IMR-90 (cell line): Measurements from ENCODE around the gene LAMA5.

Source experiments
- BHLHE40 ChIP-seq: fragments of 150-350 bp; IDR thresholded peaks from 2 replicates; pipeline ENCODE4 v1.6.1; 2016; ENCODE audit warnings: mild to moderate bottlenecking, low read depth, low read length
- CHD1 ChIP-seq: IDR thresholded peaks from 2 replicates; pipeline ENCODE4 v1.6.1; 2012; ENCODE audit warnings: low read depth, low read length, improper control_type of control experiment
- CTCF ChIP-seq: conservative IDR thresholded peaks from 2 replicates; pipeline ENCODE4 v1.5.1; 2012; ENCODE audit warnings: mild to moderate bottlenecking, low read depth, low read length, improper control_type of control experiment
- MAFK ChIP-seq: IDR thresholded peaks from 2 replicates; pipeline ENCODE4 v1.6.1; 2012; ENCODE audit warnings: low read depth, low read length, improper control_type of control experiment
- MAZ ChIP-seq: IDR thresholded peaks from 2 replicates; pipeline ENCODE4 v1.6.1; 2012; ENCODE audit warnings: low read depth, mild to moderate bottlenecking, low read length, improper control_type of control experiment, moderate library complexity, borderline replicate concordance
- MXI1 ChIP-seq: IDR thresholded peaks from 2 replicates; pipeline ENCODE4 v1.6.1; 2012; ENCODE audit warnings: low read depth, mild to moderate bottlenecking, low read length, moderate library complexity, borderline replicate concordance
- POLR2A ChIP-seq: IDR thresholded peaks from 2 replicates; pipeline ENCODE4 v1.6.1; 2012; ENCODE audit warnings: mild to moderate bottlenecking, low read depth, low read length
- RAD21 ChIP-seq: IDR thresholded peaks from 2 replicates; pipeline ENCODE4 v1.6.1; 2012; ENCODE audit warnings: low read length, improper control_type of control experiment
- RCOR1 ChIP-seq: IDR thresholded peaks from 2 replicates; pipeline ENCODE4 v1.6.1; 2012; ENCODE audit warnings: mild to moderate bottlenecking, low read length, improper control_type of control experiment; ENCODE audit not compliant: insufficient replicate concordance
- RFX5 ChIP-seq: IDR thresholded peaks from 2 replicates; pipeline ENCODE4 v1.8.0; 2012; ENCODE audit warnings: low read depth, mild to moderate bottlenecking, low read length, moderate library complexity
- SMC3 ChIP-seq: fragments of 150-350 bp; IDR thresholded peaks from 2 replicates; pipeline ENCODE4 v1.6.1; 2016; ENCODE audit warnings: low read depth, mild to moderate bottlenecking, antibody characterized with exemption, low read length, moderate library complexity
- TF ChIP-seq, protein P1 (sequence below): fragments of 150-350 bp; IDR thresholded peaks from 2 replicates; pipeline ENCODE4 v1.6.1; 2017; ENCODE audit warnings: mild to moderate bottlenecking, antibody characterized with exemption, low read length, low read depth

DNA sequence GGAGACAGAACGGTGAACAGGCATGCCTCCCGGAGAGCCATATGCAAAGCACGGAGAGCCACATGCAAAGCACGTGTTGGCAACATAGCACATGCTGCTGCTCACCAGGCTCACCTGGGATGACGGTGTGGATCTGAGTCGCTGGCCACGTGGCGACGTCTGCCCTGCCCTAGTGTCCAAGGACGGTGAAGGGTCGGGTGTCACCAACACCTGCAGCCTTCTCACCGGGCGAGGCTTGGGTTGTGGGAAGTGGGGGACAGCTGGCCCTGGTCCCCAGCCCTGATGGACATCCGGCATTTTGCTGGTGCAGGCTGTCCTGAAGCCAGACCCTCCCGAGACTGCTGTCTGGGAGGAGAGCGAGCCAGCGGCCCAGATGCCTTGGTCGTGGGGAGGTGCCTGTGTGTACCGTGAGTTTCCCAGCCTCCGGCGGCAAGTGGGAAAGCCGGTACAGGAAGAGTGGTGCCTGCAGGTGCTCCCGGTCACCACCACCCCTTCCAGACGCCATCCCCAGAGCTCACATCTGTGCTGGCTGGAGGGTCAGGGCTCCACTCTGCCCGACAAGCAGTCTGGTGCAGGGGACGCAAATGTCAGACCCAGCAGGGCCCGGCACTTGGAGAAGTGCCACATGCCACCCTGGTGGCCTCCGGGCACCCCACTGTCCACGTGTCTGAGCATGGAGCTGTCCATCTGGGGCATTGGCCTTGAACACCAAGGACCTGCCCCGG, 70.2 kb downstream of the LAMA5 start:
- TF ChIP-seq MXI1 (no peak), RAD21 (no peak), CTCF (no peak), SMC3 (no peak), POLR2A (no peak), MAZ (no peak), MAFK (no peak), BHLHE40 (no peak), CHD1 (no peak), RFX5 (no peak), RCOR1 (no peak)
- TF ChIP-seq, protein P1, sequence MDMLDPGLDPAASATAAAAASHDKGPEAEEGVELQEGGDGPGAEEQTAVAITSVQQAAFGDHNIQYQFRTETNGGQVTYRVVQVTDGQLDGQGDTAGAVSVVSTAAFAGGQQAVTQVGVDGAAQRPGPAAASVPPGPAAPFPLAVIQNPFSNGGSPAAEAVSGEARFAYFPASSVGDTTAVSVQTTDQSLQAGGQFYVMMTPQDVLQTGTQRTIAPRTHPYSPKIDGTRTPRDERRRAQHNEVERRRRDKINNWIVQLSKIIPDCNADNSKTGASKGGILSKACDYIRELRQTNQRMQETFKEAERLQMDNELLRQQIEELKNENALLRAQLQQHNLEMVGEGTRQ, result no peak
